ENCODE data around the gene FOXQ1. TPM values are rescaled to one million over a fixed set of nuclear protein-coding genes. Genes with fewer than 3 reads are reported as not detected.

The FOXQ1 gene
- total and polyA plus RNA-seq, 2 of the 13 experiments (the other 11 are each of a cell fraction or from before 2014, with no cell fraction given), result 35.2 to 39.8 TPM

GRCh38 chr6:1290805-1291204, 21.1 kb upstream of the FOXQ1 start:
- no peak overlapping the region for H3K9ac ChIP-seq (ENCODE audit: insufficient read depth, low read depth, low read length)
- H3K27me3 ChIP-seq (ENCODE audit: control insufficient read depth in 1 of 2, insufficient read depth in 2 of 2, low read length in 2 of 2), result no peaks in the 10 kb centered on the region
- no peak overlapping the region for H3K4me3 ChIP-seq (replicated peaks in 1 of 3; ENCODE audit: insufficient read depth in 1 of 3, low read depth in 2 of 3, low read length in 3 of 3)
- ATAC-seq (peak; percentile 40; the same call in 1 of the 3 replicates), FAIRE-seq (no peak), DNase-seq (ENCODE audit: low spot score) (no peak)
- ChIA-PET CTCF (ENCODE audit: low intra/inter-chr PET ratio, low total read pairs) (no interaction called here), POLR2A (interaction anchor here (1.3 to 6.0 kb wide), 5 partner anchors 18 to 236 kb away, joined by 6 to 46 read pairs (median 10); partner anchors contain the start of gene FOXQ1)
- H3K9me3 ChIP-seq (ENCODE audit: low read length), result no peaks in the 10 kb centered on the region
- in situ Hi-C loops (cut with HindIII; ENCODE audit: extremely low pct_ligation_motif_present, low pct_unique_long_range_greater_than_20kb) (no loop called here), intact Hi-C loops (cut with micrococcal nuclease; ENCODE audit: unreplicated experiment) (no loop called here)
- TF ChIP-seq HNF4A (CRISPR knock-in tag; IDR thresholded peaks at IDR 0.05) (no peak), ZNF800 (CRISPR knock-in tag; IDR thresholded peaks at IDR 0.05) (no peak), TFAP4 (IDR thresholded peaks at IDR 0.05; ENCODE audit: borderline replicate concordance, low read depth) (0 out of 2 replicates have a peak, but pooled peaks have one; percentile 4), E2F5 (CRISPR knock-in tag; conservative IDR thresholded peaks at IDR 0.05) (no peak), ZNF766 (CRISPR knock-in tag; IDR thresholded peaks at IDR 0.05; ENCODE audit: borderline replicate concordance) (no peak), CTCF (CRISPR knock-in tag; IDR thresholded peaks at IDR 0.05) (no peak), THAP11 (CRISPR knock-in tag; IDR thresholded peaks at IDR 0.05) (no peak)
- H3K4me2 ChIP-seq (ENCODE audit: low read depth, low read length), result no peak overlapping the region
- H3K79me2 ChIP-seq (ENCODE audit: insufficient read depth, low read length), result no peaks in the 10 kb centered on the region
- peaks cover 25% of the 10 kb centered on the region for H3K4me1 ChIP-seq (ENCODE audit: insufficient read depth, low read length)
- no peak overlapping the region for H3K27ac ChIP-seq (ENCODE audit: extremely low read length, insufficient read depth, low read length)
- WGBS (ENCODE audit: low lambda C conversion rate), result 88% methylated on average over 4 of the region's 4 CpGs
- no TSS peak for BruUV-seq (replicated peaks)
- H3K36me3 ChIP-seq (replicated peaks in 1 of 2; ENCODE audit: control insufficient read depth in 1 of 2, insufficient read depth in 2 of 2, low read length in 2 of 2), result no peaks in the 10 kb centered on the region
- no peak overlapping the region for H2AFZ ChIP-seq (ENCODE audit: low read length)
- no peaks in the 10 kb centered on the region for H4K20me1 ChIP-seq (ENCODE audit: insufficient read depth, low read length)
